Mucosa of descending colon (tissue), 3 donors: ENCODE data around the gene FAU. TPM values are rescaled to one million over a fixed set of nuclear protein-coding genes. Genes with fewer than 3 reads are reported as not detected.

Experiments
- ATAC-seq: fragments of 200-7000 bp; cut with Tn5 transposase; one replicate; pipeline ENCODE4 v1.9.1; 2020; ENCODE audit warnings: mild to moderate bottlenecking, moderate library complexity
- DNase-seq, 3 donors: peaks; one replicate each; pipeline ENCODE4 v3.0.0-alpha.2; 2020
- H3K36me3 ChIP-seq: fragments of 200-600 bp; one replicate; pipeline ENCODE4 v1.8.0; 2021; ENCODE audit warnings: low read depth, mild to moderate bottlenecking
- H3K4me1 ChIP-seq: fragments of 200-600 bp; one replicate; pipeline ENCODE4 v1.8.0; 2021; ENCODE audit warnings: low read depth, mild to moderate bottlenecking
- H3K4me3 ChIP-seq: fragments of 200-600 bp; one replicate; pipeline ENCODE4 v1.8.0; 2021; ENCODE audit warnings: mild to moderate bottlenecking
- H3K9me3 ChIP-seq: fragments of 200-600 bp; one replicate; pipeline ENCODE4 v1.8.0; 2021; ENCODE audit warnings: mild to moderate bottlenecking
- CTCF ChIP-seq: fragments of 200-600 bp; IDR thresholded peaks from one replicate; pipeline ENCODE4 v1.8.0; 2022; ENCODE audit warnings: antibody characterized with exemption, mild to moderate bottlenecking
- intact Hi-C, 2 donors: fragments of 100-400 bp; cut with DNase I in 1 of 2; cut with micrococcal nuclease in 1 of 2; formaldehyde crosslinking; loops; one replicate each; pipeline versions ENCODE4 v1.11.0 to v1.11.1; 2022; cut with DNase I, micrococcal nuclease
- total RNA-seq, 3 donors: library from RNA; stranded (reverse); fragmentation: NEBNext Ultra II Directional in 2 of 3; extraction: Animal tissue kit (Norgen Biotek cat#: 25700) in 2 of 3; gene quantifications; one replicate each; pipeline versions ENCODE4 v1.2.1 to v1.2.4, GENCODE V29; 2021 to 2023
- donor health status: DM: no; HTN: no; CAD: no; lungs with moderate emphysema.
- donor health status: DM: no; HTN: no; CAD: no.
- donor health status: DM: no; HTN: yes; CAD: no.

Gene FAU
- total RNA-seq, 3 donors from 2014 or later = 680 to 873 (median 705) TPM

- intact Hi-C loops = no loop called here
- ATAC-seq = peak; percentile 70
- peaks cover 34% of the 10 kb centered on the region for H3K4me1 ChIP-seq
Observed at GRCh38 chr11:65112546-65113360, 9.2 kb downstream of the FAU start.

GRCh38 chr11:65111744-65112545, 10.0 kb downstream of the FAU start, which contains the start of gene TM7SF2:
TM7SF2 (plus strand) TSS chr11:65111872; CDS start chr11:65112016, 144 bp downstream.
- ATAC-seq (peak; percentile 87), DNase-seq (peak; percentile 97 to 99 (median 98))
- Histone ChIP-seq H3K36me3 (peaks cover 5% of the 10 kb centered on the region), H3K4me1 (peaks cover 34% of the 10 kb centered on the region), H3K4me3 (peak within 1 kb of the TSS; percentile 11), H3K9me3 (no peaks in the 10 kb centered on the region)
- no peak for TF ChIP-seq CTCF
- intact Hi-C loops = no loop called here

More at GRCh38 chr11:65112546-65113360, 9.2 kb downstream of the FAU start:
- H3K9me3 ChIP-seq = no peaks in the 10 kb centered on the region
- H3K4me3 ChIP-seq = no peak overlapping the region
- DNase-seq = peak; percentile 79 to 88 (median 84)
- TF ChIP-seq CTCF = peak; percentile 93
- H3K36me3 ChIP-seq = peaks cover 5% of the 10 kb centered on the region

GRCh38 chr11:65111159-65111743, 10.7 kb downstream of the FAU start:
- Histone ChIP-seq H3K36me3 (peaks cover 5% of the 10 kb centered on the region), H3K9me3 (no peaks in the 10 kb centered on the region)
- intact Hi-C loops = no loop called here

GRCh38 chr11:65110354-65110861, 11.5 kb downstream of the FAU start:
- TF ChIP-seq CTCF = peak; percentile 100
- Histone ChIP-seq H3K4me1 (peaks cover 23% of the 10 kb centered on the region), H3K36me3 (peaks cover 5% of the 10 kb centered on the region), H3K9me3 (no peaks in the 10 kb centered on the region), H3K4me3 (no peak overlapping the region)
- ATAC-seq (peak; percentile 65), DNase-seq (peak; percentile 87 to 95 (median 93))
- intact Hi-C loops = no loop called here

More at GRCh38 chr11:65111159-65111743, 10.7 kb downstream of the FAU start:
- Histone ChIP-seq H3K4me1 (peaks cover 27% of the 10 kb centered on the region), H3K4me3 (peak overlapping the region; percentile 11)
- no peak for TF ChIP-seq CTCF
- no peak for ATAC-seq
- DNase-seq = no peak
